ENCODE data around the gene NPLOC4. TPM values are rescaled to one million over a fixed set of nuclear protein-coding genes. Genes with fewer than 3 reads are reported as not detected.

The NPLOC4 gene
- total RNA-seq, 1 donor from 2014 or later = 44.1 TPM

- peak overlapping the region; percentile 60 for H3K9ac ChIP-seq
- peaks cover 15% of the 10 kb centered on the region for H3K79me2 ChIP-seq (ENCODE audit: low read depth)
- Mint-ChIP-seq H3K4me3 (peak overlapping the region; percentile 94), H3K36me3 (peaks cover 11% of the 10 kb centered on the region), H3K4me1 (peaks cover 31% of the 10 kb centered on the region), H3K27ac (no peak overlapping the region), H3K9me3 (no peaks in the 10 kb centered on the region), H3K27me3 (ENCODE audit: insufficient read depth, low read depth) (peaks cover 19% of the 10 kb centered on the region)
- H3F3A ChIP-seq (ENCODE audit: low read depth) = peaks cover 16% of the 10 kb centered on the region
- H3K4me1 ChIP-seq = peaks cover 5% of the 10 kb centered on the region
- no peaks in the 10 kb centered on the region for H3K9me3 ChIP-seq (ENCODE audit: low read depth)
- peaks cover 6% of the 10 kb centered on the region for H4K20me1 ChIP-seq (ENCODE audit: low read depth)
- H3K36me3 ChIP-seq = no peaks in the 10 kb centered on the region
- H3K27me3 ChIP-seq = no peaks in the 10 kb centered on the region
- no peak overlapping the region for H3K27ac ChIP-seq
- H3K4me3 ChIP-seq = peak overlapping the region; percentile 97
- TF ChIP-seq EZH2 (IDR thresholded peaks at IDR 0.05) (no peak), EZH2phosphoT487 (IDR thresholded peaks at IDR 0.05) (no peak)
- TF ChIP-seq, protein P1, sequence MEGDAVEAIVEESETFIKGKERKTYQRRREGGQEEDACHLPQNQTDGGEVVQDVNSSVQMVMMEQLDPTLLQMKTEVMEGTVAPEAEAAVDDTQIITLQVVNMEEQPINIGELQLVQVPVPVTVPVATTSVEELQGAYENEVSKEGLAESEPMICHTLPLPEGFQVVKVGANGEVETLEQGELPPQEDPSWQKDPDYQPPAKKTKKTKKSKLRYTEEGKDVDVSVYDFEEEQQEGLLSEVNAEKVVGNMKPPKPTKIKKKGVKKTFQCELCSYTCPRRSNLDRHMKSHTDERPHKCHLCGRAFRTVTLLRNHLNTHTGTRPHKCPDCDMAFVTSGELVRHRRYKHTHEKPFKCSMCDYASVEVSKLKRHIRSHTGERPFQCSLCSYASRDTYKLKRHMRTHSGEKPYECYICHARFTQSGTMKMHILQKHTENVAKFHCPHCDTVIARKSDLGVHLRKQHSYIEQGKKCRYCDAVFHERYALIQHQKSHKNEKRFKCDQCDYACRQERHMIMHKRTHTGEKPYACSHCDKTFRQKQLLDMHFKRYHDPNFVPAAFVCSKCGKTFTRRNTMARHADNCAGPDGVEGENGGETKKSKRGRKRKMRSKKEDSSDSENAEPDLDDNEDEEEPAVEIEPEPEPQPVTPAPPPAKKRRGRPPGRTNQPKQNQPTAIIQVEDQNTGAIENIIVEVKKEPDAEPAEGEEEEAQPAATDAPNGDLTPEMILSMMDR (IDR thresholded peaks at IDR 0.05) = no peak
- no peak for DNase-seq (ENCODE audit: low spot score)
- no peak overlapping the region for H2AFZ ChIP-seq (replicated peaks)
- peak overlapping the region; percentile 93 for H3K4me2 ChIP-seq
Observed at GRCh38 chr17:81550830-81551457, 86.0 kb downstream of the NPLOC4 start.

DNA sequence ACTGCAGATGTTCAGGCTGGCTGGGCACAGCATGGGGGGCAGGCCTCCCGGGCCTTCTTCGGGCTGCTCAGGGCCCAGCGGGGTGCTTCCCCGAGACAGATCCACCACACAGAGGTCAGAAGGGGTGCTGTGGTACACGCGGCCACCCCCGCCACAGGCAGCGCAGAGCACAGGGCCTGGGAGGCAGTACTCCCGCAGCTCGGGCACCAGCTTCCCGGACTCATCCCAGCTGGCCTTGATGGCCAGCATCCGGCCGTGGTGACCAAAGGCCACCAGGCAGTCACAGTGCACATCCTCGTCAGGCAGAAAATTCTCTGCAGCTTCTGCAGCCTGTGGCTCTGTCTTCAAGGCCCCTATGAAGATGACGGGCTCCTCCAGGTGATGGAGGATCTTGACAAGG, 86.6 kb downstream of the NPLOC4 start:
- no peak overlapping the region for H3K9ac ChIP-seq
- TF ChIP-seq EZH2 (IDR thresholded peaks at IDR 0.05) (no peak), EZH2phosphoT487 (IDR thresholded peaks at IDR 0.05) (no peak)
- TF ChIP-seq, protein P1 (IDR thresholded peaks at IDR 0.05) = no peak
- peaks cover 15% of the 10 kb centered on the region for H3K79me2 ChIP-seq (ENCODE audit: low read depth)
- peaks cover 6% of the 10 kb centered on the region for H4K20me1 ChIP-seq (ENCODE audit: low read depth)
- no peaks in the 10 kb centered on the region for H3K9me3 Mint-ChIP-seq
- peaks cover 16% of the 10 kb centered on the region for H3F3A ChIP-seq (ENCODE audit: low read depth)
- H3K4me1 ChIP-seq = peaks cover 5% of the 10 kb centered on the region
- H3K27me3 ChIP-seq = no peaks in the 10 kb centered on the region
- H3K4me1 Mint-ChIP-seq = peaks cover 31% of the 10 kb centered on the region
- H3K27me3 Mint-ChIP-seq (ENCODE audit: insufficient read depth, low read depth) = peaks cover 13% of the 10 kb centered on the region
- H3K36me3 Mint-ChIP-seq = peaks cover 11% of the 10 kb centered on the region
- no peaks in the 10 kb centered on the region for H3K9me3 ChIP-seq (ENCODE audit: low read depth)
- no peak overlapping the region for H3K27ac ChIP-seq
- no peak overlapping the region for H3K4me2 ChIP-seq
- H2AFZ ChIP-seq (replicated peaks) = no peak overlapping the region
- H3K4me3 ChIP-seq = no peak overlapping the region
- H3K36me3 ChIP-seq = no peaks in the 10 kb centered on the region
- DNase-seq (ENCODE audit: low spot score) = no peak
- H3K4me3 Mint-ChIP-seq = peak overlapping the region; percentile 94
- H3K27ac Mint-ChIP-seq = no peak overlapping the region

DNA sequence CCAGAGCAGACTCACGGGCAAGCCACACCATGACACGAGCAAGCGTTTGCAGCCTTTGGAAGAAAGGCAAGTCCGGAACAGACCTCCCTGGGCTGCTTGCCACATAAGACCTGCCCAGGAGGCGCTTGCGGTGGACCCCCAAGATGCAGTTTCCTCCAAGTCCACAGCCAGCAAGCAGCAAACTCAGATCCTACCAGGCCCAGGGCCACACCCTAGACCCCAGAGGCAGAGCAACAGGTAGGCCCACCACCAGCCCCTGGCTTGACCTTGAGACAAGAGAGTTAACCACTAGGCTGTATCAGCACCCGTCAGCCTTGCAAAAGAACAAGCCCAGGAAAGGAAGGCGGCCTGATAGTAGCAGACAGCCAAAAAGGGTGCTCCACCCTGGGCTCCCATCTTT, 87.1 kb downstream of the NPLOC4 start:
- no peaks in the 10 kb centered on the region for H3K27me3 ChIP-seq
- H3K79me2 ChIP-seq (ENCODE audit: low read depth) = peaks cover 15% of the 10 kb centered on the region
- no peak overlapping the region for H3K9ac ChIP-seq
- H3K9me3 ChIP-seq (ENCODE audit: low read depth) = no peaks in the 10 kb centered on the region
- Mint-ChIP-seq H3K36me3 (peaks cover 11% of the 10 kb centered on the region), H3K27me3 (ENCODE audit: insufficient read depth, low read depth) (peaks cover 12% of the 10 kb centered on the region), H3K27ac (no peak overlapping the region), H3K4me3 (peak overlapping the region; percentile 94), H3K4me1 (peaks cover 31% of the 10 kb centered on the region), H3K9me3 (no peaks in the 10 kb centered on the region)
- no peak overlapping the region for H3K4me3 ChIP-seq
- peaks cover 16% of the 10 kb centered on the region for H3F3A ChIP-seq (ENCODE audit: low read depth)
- H3K36me3 ChIP-seq = no peaks in the 10 kb centered on the region
- H3K4me2 ChIP-seq = no peak overlapping the region
- no peak for DNase-seq (ENCODE audit: low spot score)
- peaks cover 6% of the 10 kb centered on the region for H4K20me1 ChIP-seq (ENCODE audit: low read depth)
- no peak overlapping the region for H2AFZ ChIP-seq (replicated peaks)
- no peak overlapping the region for H3K27ac ChIP-seq
- TF ChIP-seq EZH2 (IDR thresholded peaks at IDR 0.05) (no peak), EZH2phosphoT487 (IDR thresholded peaks at IDR 0.05) (no peak)
- TF ChIP-seq, protein P1 (IDR thresholded peaks at IDR 0.05) = no peak
- peaks cover 5% of the 10 kb centered on the region for H3K4me1 ChIP-seq

Measured in neural progenitor cell (in vitro differentiated cells).